Caki2 (cell line): ENCODE data around the gene HADH. TPM values are rescaled to one million over a fixed set of nuclear protein-coding genes. Genes with fewer than 3 reads are reported as not detected.
"Not testable (repeated sequence)": the region's sequence is repeated elsewhere in the genome, so short reads cannot be mapped to it uniquely, and the experiment has no call there.

ENCODE experiments used
- DNase-seq: peaks from one replicate; pipeline ENCODE4 v3.0.0-alpha.2; 2015; ENCODE audit warnings: low read depth
- in situ Hi-C: cut with HindIII; loops from 2 replicates; pipeline ENCODE4 v1.10.0; 2016; ENCODE audit warnings: low sequenced_read_pairs, low pct_unique_long_range_greater_than_20kb, mixed read lengths
- total RNA-seq: library from RNA; depleted of rRNA; stranded (reverse); fragments of >200 nt; shearing (Covaris generic); gene quantifications from 2 replicates; pipeline ENCODE4 v1.2.3, GENCODE V29; 2014; ENCODE audit warnings: low replicate concordance

HADH gene
- total RNA-seq, 1 experiment from 2014 or later = 20.8 TPM

DNA sequence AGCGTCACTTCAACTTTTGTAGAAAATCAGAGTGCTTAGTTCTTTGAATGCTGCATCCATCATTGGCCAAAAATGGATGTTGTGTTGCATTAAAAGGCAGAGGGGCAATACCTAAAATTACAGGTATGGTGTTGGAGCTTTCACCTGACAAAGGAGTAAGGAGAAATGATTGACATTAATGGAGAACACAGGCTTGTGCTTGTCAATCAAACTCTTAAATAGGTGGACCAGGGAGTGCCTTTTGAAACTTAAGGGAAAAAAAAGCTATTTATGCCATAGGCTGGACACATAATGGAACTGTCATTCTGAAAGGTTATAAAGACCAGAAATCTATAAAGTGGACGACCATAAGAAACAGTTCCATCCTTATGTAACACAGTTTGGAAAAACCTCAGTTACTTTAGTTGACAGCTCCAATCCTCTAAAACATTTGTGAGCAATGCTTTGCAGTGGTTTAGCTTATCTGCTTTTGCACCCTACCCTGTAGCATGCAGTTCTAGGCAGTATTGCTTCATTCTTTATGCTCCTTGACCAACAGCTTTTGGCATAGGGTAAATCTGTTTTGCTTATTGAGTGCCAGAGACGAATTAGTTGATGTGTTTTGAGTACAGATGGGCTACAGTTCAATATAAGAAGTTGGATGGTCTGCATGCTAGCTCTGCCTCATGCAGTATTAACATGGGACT, 2.4 kb downstream of the HADH start:
- no peak for DNase-seq
- in situ Hi-C loops = no loop called here

DNA sequence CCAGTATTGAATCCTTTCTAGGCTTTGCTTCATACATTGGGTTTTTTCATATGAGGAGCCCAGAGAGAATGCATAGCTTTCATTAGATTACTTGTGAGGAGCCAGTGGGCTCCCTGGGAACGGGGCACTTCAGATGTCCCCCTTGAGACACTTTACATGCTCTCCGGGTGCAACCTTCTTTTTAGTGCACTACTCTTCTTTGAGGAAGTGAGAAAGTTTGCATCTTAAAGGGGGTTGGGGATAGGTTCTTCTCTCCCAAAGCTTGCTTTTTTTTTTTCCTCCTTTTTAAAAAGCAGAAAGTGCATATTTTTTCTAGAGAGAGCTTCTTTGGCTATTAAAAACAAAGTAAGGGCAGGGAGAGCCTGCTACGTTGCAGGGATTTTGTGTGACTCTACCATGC, 4.3 kb downstream of the HADH start:
- DNase-seq = no peak
- in situ Hi-C loops = no loop called here

DNA sequence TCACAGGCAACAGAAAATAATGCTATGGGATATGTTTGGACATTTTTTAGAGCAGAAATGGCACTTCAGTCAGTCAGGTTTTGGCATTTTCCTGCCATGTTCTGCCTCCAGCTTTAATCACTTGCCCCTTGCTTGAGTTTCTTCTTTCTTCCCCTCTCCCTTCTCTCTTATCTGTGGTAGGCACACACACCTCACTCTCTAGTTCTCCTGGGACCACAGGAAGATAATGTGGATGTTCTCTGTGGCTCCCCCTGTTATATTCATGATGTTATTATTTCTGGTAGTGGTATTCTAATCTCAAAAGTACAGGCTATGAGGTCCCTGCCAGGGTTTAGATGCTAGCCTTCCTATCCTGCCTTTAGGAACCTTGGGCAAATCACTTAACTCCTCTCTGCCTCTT, 5.2 kb downstream of the HADH start:
- in situ Hi-C loops = no loop called here
- DNase-seq = no peak

DNA sequence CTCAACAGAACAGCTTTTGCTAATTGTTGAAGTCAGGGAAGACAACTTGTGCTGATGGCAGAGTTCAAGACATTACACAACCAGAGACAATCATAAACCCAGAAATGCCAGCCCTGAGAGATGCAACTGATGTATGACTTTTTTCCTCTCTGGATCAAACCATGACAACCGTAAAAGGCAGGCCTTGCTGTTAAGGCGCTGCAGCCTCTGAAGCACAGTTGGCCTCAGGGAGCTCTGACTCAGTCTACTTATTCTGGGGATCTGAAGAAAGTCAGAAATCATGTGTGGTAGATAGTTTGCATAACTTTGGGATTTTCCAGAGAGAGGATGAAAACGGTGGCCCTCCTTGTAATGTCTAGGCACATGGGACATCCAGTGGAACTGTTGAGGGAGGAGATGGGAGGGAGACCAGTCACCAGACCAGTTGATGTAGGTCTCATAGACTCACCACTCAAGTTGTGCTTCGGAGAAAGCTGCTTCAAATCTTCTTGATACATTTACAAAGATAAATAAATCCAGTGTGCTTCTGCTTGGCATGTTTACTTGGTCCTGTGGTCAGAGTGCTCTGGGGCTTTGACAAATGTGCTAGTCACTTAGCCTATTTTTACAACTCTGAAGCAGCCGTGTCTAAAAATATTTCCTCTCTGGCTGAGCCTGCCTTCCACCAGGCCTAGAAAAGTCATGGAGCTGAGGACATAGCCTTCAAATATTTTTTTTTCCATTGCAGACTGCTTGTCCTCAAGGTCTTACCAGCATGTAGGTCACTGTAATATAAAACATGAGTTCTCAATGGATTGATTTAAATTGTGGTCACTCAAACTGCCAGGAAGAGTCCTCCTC, 7.5 kb downstream of the HADH start:
- no peak for DNase-seq
- in situ Hi-C loops = no loop called here

DNA sequence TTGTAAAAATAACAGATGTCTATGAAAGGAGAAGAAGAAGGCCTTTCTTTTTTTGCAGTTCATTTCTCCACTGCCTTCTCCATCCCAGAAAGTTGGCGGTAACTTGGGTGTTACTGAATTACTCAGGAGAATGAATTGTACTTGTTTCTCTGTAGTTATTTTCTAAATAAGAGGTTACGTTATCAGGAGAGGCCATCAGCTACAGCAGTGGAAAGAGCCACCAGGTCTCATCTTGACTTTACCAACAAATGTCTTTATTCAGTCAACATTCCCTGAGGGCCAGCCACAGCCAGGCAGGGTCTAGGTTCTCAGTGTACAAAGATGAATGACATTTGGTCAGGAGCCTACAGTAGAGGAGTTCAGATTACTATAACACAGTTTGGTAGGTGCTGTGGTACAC, 8.1 kb downstream of the HADH start:
- in situ Hi-C loops = no loop called here
- DNase-seq = no peak

DNA sequence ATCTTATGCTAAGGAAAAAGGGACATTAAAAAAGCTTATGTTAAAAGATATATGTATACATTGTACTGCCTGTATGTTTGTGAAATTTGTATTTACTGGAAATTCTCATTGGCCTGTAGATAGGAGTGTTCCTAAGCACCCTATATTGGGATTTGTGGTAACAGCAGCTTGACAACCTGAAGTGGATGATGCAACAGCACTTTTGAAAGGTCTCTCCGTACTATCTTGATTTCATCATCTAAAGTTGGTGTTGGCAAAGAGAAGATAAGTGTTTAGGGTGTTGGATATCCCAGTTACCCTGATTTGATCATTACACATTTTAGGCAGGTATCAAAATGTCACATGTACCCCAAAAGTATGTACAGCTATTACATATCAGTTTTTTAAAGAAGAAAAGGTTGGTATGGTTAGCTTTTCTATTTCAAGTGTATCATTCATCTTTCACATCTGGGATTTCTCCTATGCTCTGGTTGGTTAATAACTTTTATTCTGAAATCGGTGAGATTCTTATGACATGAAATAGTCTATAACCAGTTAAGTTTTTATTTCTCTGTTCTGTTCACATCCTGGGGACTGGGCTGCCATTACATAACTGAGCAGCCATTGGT, 10.3 kb downstream of the HADH start:
- in situ Hi-C loops = no loop called here
- DNase-seq = no peak

DNA sequence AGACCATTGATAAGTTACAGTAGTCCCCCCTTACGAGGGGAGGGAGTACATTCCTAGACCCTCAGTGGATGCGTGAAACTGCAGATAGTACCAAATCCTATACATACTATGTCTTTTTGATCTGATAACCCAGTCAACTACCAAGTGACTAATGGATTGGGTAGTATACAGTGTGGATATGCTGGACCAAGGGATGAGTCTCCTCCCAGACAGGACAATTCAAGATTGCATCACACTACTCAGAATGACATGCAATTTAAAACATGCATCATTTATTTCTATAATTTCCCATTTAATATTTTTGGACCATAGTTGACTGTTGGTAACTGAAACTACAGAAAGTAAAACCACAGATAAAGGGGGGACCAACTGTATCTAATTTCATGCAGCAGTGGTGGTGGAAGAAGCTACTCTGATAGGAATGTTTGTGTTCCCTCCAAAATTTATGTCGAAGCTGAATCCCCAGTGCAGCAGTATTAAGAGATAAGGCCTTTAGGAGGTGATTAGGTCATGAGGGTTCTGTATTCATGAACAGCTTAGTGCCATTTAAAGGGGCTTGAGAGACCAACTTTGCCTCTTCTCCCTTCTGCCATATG, 11.9 kb downstream of the HADH start:
- no peak for DNase-seq
- in situ Hi-C loops = no loop called here

DNA sequence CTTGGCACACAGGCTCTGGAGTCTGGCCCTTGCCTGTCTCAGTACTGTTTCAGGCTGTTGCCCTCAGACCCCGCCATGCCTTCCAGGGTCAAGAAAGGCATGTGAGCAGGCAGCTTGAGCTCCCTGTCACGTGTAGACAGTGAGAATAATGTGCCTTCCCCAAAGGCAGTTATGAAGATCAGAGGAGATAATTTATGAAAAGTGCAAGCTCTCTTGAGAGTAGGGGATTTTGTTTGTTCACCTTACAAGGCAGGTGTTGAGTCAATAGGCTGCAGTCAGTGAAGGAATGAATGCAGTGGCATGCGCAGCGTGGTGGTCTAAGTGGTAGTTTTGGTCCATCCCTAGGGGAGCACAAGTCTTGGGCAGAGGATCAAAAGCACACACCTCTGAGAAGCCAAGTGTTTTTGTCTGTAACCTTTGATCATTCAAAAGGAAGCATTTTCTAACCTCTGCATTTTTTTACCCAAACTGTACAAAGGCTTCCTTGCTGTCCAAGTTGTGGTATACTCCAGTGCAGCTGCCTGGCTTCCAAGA, 14.4 kb downstream of the HADH start:
- in situ Hi-C loops = no loop called here

DNA sequence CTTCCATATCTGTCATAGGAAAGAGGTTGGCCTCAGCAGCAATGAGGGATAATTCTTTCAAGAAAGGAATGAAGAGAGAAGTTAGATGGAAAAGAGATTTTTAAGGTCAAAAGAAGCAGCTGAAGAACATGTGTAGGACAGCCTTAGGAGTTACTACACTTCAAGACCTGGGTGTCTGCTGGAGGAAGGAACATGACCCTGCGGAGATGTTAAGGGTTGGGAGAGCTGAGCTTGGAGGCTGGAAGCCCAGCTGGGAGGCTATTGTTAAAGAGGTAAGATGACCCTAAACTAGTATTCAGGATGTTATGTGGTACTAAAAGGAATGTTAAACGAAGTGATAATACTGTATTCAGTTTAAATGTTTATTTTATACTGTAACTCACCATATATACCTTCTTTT, 15.0 kb downstream of the HADH start:
- in situ Hi-C loops = no loop called here
- no peak for DNase-seq

More for the DNA sequence above, 14.4 kb downstream of the HADH start:
- no peak for DNase-seq

DNA sequence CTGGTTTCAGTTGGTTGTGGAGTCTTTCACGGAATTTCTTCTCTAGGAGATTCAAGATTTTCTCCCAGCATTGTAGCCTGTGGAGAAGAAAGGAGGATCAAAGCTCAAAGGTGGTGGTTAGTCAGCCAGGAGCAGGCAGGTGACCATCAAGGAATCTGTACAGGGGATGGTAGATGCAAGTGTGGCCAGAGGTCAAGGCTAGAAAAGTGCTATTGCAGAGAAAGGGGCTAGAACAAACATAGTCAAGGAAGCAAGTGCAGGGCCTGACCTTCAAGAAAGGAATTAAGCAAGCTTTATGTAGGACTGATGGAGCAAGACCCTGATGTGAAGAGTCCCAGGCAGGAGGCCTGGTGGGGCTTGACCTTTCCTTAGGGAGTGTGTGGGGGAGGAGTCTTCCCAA, 16.1 kb downstream of the HADH start:
- no peak for DNase-seq

DNA sequence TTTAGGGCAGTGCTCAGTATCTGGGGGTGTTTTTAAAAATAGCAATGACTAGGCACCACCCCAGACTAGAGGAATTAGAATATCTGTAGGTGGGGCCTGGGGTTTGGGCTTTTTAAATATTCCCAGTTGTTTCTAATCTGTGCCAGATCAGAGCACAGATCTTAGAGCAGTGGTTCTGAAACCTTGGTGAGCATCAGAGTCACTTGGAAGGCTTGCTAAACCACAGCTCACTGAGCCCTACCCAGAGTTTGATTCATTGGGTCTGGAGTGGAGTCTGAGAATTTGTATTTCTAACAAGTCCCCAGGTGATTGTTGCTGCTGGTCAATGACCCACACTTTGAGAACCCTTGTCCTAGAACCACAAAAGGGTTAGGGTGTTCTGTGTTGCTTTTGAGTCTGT, 16.7 kb downstream of the HADH start:
- no peak for DNase-seq

More for the DNA sequence above, 16.1 kb downstream of the HADH start:
- in situ Hi-C loops = no loop called here

DNA sequence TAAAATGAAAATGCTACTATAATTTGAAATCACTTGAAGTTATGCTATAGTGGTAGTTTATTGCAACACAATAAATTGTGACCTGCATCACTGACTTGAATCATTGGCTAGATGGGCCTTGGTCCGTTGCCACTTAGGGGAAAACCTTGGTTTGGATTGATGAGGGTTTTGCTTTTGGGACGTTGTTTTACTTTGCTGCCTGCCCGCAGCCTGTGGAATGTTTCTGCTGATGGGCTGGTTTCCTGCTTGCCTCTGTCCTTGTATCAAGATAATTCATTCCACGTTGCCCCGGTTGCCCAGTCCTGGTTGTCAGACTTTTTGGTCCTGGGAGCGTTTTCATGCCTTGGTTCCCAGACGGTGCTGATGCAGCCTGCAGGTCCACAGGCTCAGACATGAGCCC, 18.3 kb downstream of the HADH start:
- in situ Hi-C loops = no loop called here
- no peak for DNase-seq

More for the DNA sequence above, 16.7 kb downstream of the HADH start:
- in situ Hi-C loops = no loop called here

DNA sequence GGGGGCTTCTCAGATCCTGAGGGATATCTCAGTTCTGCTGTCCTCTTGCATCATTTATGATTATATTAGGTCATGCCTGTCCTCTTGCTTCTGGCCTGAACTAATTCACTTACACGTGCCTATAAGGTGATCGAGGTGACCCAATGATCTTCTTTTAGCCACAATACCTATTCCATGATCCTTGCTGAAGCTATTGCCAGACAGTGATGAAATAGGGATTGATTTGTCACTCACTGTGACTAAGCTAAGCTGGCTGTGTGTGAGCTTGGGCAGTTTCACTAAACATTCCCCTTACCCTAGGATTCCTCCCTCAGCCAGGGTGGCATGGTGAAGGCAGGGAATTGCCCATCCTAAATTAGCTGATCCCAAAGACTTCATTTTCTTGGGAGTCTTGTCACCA, 19.0 kb downstream of the HADH start:
- in situ Hi-C loops = no loop called here
- no peak for DNase-seq

DNA sequence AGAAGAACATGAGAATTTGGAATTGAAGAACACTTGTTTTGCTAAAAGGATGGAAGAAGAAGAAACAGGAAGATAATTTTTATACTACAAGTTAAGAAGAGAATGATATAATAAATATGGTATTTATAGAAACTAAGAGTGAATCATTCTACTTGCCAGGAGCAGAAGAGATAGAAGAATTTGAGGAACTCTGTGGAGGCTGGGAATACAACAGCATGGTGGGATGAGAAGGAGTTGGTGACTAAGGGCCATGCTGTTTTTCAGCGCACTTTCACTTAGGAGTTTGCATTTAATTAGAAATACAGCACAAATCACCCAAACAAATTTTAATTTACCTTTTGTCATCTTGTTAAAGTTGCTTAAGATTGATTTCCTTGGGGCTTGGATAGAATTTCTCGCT, 20.5 kb downstream of the HADH start:
- DNase-seq = no peak
- in situ Hi-C loops = no loop called here

DNA sequence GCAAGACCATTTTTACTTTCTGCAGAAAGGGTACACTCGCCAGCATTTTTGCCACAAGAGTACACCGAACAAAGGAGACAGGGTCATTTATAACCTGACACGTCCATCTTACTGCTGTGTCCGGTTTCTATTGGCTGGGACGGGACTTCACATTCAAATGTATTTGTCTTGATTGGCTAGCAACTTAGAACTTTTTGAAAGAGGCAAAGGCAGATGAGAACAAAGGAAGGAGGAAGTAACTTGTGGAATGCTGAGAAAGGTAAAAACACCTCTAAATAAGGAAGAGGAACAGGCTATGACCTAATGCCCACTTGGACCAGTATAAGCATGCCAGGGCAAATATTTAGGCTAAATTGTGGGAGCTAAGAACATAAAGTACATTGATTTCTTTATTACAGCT, 22.7 kb downstream of the HADH start:
- DNase-seq, in situ Hi-C loops: not testable (repeated sequence)

DNA sequence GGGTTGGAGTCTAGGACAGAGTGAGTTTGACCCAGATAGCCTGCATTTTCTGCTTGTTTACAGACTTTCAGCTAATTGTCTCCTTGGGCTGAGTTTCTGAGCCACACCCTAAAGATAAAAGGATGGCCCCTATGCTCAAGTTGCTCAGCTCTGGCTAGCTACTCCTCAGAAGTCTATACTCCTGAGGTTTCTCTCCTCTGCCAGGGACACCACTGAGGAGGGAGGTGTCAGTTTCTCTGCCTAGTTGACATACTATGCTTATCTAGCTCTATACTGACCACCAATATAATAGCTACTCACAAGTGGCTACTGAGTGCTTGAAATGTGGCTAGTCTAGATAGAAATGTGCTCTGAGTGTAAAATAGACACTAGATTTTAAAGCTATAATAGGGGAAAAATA, 23.6 kb downstream of the HADH start:
- DNase-seq = no peak
- in situ Hi-C loops = no loop called here

DNA sequence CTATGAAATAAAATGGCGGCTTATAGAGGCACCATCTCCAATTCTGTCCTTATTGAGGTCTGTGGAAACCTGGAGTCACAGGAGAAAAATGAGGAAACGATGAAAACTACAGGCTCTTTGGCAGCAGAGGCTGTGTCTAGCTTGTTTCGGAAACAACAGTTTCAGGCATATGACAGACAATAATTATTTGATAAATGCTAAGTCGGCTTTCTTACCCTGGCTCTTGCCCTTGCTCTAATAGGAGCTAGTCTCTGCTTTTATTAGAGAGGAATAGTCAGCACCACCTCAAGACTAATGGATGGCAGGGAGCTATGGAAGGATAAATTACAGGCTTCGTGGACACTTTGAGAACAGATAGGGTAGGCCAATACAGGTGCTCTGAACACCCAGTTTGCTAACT, 24.3 kb downstream of the HADH start:
- in situ Hi-C loops = no loop called here

DNA sequence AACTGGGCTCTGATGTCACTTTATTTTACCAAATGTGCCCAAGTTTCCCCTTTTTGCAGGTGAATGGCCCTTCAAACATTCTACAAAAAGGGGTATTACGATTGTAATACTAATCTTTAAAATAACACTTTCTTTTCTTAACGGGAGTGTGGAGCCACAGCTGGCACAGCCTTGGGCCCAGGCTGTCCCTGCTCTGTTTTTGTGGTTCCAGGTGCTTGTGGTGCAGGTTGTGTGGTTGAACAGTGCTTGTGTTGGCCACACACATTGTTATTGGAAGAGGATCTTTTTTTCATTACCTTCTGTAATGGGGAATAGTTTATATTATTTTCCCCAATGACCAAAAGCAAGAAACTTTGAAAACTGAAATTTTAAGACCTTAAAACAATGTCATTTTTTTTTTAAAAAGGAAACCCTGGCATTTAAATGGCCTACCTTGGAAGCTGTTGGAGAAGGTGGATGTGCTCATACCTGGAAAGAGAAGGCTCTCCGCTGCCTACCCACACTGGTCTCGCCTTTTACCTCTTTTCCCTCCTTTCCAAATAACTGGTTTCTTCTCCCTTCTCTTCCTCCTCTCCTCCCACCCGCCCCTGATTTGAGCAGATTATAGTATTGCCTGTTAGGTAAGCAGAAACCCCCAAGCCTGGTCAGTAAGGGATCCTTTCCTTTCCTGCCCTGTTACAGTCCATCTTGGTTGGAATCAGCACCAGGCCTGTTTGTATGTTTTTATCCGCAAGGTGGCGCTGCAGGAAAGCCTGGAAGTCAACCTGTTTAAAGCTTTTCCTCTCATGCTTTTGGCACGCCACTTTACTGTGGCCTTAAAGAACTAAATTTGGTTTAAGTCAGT, 28.6 kb downstream of the HADH start:
- DNase-seq = peak; percentile 38
- in situ Hi-C loops = no loop called here

More for the DNA sequence above, 24.3 kb downstream of the HADH start:
- DNase-seq = no peak
